HG03135 (cell line): ENCODE measurements around the gene LIN9.
A peak's percentile ranks its signal among the peaks of the same experiment; 100 is the strongest.
"Not testable (repeated sequence)": the region's sequence is repeated elsewhere in the genome, so short reads cannot be mapped to it uniquely, and the experiment has no call there.

ENCODE experiments used
- ATAC-seq: cut with Tn5 transposase; IDR thresholded peaks from one replicate; pipeline ENCODE4 v1.9.1; 2021; ENCODE audit warnings: mild to moderate bottlenecking, moderate library complexity; ENCODE audit not compliant: unreplicated experiment

LIN9 gene, protein sequence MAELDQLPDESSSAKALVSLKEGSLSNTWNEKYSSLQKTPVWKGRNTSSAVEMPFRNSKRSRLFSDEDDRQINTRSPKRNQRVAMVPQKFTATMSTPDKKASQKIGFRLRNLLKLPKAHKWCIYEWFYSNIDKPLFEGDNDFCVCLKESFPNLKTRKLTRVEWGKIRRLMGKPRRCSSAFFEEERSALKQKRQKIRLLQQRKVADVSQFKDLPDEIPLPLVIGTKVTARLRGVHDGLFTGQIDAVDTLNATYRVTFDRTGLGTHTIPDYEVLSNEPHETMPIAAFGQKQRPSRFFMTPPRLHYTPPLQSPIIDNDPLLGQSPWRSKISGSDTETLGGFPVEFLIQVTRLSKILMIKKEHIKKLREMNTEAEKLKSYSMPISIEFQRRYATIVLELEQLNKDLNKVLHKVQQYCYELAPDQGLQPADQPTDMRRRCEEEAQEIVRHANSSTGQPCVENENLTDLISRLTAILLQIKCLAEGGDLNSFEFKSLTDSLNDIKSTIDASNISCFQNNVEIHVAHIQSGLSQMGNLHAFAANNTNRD

DNA sequence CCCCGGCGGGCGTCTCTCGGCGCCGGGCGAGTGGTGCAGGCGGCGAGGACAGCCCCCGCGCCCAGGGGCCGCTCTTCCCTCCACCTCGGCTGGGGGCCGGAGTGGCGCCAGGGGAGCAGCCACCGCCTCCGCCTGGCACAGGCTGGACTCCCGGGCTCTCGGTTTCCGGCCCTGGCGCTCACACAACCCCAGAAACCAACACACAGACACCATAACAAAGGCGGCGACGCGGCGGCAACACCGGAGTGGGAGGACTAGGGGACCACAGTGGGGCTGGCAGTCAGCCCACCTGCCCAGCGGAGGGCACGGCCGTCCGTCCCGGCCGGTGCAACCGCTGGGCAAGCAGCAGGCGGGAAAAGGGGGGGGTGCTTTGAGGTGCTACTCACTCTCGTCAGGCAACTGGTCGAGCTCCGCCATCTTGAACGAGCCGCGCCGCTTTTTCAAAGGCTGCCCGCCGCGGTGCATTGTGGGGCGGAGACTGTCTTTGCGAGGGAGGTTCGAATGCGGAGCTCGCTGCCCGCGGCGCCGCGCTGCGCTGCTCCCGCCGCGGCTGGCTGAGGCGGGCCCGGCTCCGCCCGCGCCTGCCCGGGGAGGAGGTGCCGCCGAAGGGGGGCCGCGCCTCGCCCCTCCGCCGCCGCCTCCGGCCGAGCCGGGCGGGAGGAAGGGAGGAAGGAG lies at the start of gene LIN9:
Gene LIN9, minus strand, starts transcription at position 442 of the 675 bp plus-strand sequence. Its CDS starts 25 bp downstream, at position 417.
- ATAC-seq, result peak; percentile 68

DNA sequence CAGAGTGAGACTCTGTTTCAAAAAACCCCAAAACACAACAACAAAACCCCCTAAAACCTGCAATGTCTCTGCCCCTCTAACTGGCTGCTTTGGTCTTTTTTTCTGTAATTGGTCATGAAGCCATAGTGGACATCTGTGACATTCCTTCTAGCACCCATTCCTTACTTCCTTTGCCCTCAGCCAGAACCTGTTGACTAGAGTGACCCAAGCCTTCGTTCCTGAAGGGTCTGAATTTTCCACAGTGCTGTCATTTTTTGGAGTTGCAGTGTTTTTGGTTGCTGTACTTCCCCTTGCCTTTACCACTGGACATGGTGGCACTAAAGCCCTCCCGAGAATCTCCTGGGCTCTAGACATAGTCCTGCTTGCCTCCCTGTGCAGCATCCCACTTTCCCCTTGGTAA lies 48.5 kb upstream of the LIN9 start:
- no peak for ATAC-seq

DNA sequence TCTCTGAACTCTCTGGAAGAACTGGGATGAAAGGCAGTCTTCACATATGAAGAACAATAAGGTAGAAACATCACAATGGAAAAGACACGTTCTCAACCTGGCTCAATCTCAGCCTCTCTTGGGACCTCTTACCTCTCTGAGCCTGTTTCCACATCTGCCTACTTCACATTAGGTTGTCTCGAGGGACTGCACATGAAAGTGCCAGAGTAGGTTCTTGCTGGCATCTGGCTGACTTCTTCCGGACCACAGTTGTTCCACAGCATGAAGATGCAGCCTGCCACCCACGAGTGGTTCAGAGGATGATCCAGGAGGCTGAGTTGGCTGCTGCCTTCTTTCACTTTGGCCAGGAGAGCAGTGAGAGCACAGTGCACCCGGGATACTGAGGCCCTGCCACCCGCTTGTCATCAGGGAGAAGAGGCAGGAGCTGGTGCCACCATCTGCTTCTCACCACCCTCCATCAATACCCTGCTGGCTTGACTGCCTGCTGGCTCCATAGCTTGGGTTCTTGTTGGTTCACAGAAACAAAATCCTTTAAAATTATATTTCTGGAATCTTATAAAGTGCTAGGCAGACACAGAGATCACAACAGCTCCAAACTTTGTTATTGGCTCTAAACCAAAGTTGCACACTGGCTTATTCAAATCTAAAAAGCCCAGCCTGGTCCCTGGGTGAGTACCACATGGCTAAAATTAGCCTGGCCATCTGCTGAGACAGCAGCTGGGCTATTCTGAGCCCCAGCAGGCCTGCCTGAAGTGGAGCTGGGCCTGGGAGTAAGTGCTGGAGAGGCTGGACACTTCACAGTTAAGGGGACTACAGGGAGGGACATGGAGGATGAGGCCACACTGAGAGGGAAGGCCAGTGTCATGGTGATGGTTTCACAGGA lies 46.9 kb upstream of the LIN9 start:
- no peak for ATAC-seq

DNA sequence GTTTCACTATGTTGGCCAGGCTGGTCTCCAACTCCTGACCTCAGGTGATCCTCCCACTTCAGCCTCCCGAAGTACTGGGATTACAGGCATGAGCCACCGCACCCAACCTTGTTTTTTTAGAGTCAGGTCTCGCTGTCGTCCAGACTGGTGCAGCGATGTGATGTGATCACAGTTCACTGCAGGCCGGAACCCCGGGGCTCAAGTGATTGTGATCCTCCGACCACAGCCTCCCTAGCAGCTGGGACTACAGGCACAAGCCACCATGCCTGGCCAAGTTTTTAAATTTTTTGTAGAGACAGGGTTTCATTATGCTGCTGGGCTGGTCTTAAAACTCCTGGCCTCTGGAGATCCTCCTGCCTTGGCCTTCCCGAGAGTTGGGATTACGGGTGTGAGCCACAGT lies 46.1 kb upstream of the LIN9 start:
- no peak for ATAC-seq

DNA sequence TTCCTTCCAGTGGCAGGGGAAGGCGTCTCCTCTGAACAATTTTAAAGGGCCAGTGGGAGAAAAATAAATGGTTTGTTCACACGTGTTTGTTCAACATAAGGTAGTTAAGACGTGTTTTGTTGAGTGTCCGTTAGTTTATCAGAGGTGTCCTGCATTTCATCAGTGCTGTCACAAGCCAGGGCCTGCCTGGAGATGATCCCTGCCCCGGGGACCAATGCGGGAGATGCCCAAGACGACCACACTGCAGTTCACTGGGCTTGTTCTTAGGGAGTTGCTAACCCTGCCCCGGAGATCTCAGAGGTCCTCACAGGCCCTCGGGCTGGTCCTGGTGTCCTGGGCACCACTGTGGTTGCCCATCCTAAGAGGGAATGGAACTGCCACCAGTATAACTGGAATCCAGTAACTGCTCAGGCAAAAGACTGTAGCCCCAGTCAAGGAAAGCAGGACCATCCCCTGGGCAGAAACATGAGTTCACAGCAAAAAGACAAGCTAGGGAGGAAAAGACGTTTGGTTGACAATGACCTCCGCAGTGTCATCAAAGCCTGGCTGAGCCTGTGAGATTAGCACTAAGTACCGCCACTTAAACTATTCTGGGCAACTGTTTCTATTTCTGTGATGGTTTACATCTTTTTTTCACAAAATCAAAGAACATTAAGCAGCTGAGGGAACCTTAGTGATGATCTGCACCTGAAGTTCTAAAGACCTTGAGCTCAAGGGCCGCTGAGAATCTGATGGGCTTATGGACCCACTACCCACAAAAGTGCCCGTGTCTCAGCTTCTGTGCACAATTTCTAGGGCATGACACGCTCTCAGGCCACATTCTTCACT lies 44.9 kb upstream of the LIN9 start:
- no peak for ATAC-seq

DNA sequence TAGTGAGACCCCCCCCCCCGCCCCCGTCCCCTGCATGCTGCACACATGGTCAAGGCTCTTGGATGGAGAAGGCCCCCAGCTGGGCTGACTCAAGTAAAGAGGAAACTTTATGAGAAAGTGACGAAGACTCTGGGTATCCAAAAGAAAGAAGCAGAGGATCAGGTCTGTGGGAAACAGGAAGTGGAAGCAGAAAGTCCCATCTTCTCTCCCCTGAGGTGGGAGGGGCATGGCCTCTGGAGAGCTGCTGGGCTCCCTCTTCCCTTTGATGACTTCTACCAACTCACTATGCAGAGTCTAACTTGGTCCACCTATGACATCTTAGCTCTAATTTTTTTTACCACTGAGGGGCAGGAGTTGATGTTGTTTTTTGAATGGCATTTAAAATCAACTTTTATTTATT lies 42.7 kb upstream of the LIN9 start:
- no peak for ATAC-seq

DNA sequence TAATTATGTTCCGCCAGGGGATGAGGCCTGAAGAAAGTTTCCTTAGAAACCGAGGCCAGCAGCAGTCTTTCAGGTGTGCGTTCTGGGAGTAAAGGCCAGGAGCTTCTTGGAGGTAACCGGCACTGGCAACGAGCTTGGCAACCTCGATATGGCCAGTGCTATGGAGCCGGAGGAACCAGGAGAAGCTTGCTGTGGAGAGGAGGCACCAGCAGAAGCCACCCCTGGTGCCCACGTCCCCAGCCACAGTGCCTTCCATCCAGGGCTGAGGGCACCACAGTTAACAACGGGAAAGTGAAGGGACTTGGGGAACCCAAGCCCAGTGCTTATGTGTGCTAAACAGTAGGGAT lies 41.5 kb upstream of the LIN9 start:
- ATAC-seq, result no peak

DNA sequence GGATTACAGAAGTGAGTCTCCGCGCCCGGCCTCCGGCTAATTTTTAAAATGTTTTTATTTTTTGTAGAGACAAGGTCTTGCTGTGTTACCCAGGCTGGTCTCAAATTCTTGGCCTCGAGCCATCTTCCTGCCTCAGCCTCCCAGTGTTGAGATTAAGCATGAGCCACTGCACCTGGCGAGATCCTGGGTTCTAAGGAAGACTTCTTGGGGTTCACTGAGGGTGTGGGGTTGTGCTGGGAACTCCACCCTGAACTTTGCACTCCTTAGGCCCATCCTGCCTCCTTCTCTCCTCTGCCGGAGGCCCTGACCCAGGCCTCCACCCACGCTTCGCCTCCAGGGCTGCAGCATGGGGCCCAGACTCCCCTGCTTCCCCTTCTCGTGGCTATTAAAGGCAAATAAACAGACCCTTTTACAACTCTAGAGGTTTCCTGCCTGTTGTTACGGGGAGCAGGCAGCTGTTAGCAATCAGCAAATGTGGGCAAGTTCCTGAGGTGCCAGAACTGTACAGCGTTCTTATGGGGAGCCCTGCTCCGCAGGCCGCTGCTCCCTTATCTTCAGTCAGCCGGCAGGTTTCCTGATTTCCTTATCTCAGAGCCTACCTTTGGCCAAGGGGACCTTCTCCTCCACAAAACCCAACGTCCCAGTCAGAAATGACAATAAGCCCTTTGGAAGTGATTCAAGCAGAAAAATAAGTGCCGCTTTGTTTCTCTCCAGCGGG lies 41.0 kb upstream of the LIN9 start:
- no peak for ATAC-seq

DNA sequence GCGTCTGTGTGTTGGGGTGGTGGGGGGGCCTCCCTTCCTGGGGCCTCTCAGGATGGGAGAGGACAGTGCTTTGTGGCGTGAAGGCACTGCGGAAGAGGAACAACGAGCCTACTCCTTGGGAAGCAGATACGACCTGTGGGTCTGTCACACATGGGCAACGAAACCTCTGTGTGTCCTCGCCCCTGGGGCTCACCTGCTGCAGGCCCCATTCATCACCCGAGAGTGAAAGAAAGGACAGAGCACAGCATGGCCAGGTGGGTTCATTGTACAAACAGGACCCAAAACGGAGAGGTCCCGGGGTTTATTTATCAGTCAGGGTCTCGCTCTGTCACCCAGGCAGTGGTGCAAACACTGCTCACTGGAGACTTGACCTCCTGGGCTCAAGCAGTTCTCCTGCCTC lies 40.1 kb upstream of the LIN9 start:
- ATAC-seq, result no peak

DNA sequence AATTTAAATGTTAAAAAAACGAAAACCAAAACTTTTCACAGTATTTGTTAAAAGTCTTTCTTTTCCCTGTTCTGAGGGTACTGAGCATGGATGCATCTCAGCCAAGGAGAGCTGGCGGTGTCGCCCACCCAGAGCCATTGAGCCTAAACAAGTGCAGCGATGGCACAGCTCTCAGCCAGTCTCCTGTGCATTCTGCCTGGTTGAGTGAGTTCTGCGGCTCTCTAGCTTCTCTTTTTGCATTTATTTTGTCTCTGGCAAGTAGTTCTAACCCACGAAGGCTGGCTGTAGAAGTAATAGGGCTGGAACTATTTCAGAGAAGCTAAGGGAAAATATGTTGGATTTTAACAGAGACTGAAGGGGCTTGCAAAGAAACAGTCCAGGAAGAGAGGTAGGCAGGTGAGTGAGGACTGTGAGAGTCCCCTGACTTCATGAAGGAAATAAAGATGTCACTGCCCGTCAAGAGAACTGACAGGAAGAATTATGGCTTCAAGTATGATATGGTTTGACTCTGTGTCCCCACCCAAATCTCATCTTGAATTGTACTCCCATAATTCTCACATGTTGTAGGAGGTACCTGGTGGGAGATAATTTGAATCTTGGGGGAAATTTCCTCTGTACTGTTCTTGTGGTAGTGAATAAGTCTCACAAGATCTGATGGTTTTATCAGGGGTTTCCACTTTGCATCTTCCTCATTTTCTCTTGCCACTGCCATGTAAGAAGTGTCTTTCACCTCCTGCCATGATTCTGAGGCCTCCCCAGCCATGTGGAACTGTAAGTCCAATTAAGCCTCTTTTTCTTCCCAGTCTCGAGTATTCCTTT lies 35.7 kb upstream of the LIN9 start:
- ATAC-seq, result no peak

DNA sequence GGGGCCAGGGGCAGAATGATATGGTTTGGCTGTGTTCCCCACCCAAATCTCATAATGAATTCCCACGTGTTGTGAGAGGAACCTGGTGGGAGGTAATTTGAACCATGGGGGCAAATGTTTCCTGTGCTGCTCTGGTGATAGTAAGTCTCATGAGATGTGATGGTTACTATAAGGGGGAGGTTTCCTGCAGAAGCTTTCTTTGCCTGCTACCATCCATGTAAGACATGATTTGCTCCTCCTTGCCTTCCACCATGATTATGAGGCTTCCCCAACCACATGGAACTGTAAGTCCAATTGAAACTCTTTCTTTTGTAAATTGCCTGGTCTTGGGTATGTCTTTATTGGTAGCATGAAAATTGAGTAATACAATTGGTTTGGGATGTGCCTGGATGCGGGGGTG lies 33.7 kb upstream of the LIN9 start:
- no peak for ATAC-seq

DNA sequence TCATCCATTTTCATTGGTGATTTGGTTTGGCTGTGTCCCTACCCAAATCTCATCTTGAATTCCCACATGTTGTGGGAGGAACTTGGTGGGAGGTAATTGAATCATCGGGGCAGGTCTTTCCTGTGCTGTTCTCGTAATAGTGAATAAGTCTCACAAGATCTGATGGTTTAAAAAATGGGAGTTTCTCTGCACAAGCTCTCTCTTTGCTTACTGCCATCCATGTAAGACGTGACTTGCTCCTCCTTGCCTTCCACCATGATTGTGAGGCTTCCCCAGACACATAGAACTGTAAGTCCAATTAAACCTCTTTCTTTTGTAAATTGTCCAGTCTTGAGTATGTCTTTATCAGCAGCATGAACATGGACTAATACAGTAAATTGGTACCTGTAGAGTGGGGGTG lies 31.1 kb upstream of the LIN9 start:
- not testable (repeated sequence) for ATAC-seq

DNA sequence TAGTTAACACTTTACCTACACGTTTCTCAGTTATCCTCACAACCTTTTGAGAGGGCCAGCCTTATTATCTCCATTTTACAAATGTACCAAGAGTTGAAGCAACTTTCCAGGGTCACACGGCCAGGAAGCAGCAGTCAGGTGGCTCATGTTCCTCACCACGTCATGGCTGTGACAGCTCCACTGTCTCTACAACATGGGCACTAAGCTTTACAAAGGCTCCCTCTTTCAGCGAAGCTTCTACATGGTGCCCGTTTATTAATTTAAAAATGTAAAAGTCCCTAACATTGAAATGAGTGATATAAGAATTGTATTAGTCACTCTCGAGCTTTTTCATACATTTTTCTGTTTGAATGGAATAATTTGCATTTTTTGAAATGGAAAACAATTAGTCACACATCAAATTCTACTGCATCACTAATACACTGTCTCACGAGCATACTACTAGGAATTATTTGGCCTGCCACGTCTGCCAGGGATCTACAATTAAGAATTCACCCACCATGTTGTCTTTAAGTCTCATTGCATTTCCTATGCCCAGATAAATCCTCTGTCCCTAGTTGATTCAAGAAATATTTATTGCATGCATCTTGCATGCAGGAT lies 28.4 kb upstream of the LIN9 start:
- no peak for ATAC-seq

DNA sequence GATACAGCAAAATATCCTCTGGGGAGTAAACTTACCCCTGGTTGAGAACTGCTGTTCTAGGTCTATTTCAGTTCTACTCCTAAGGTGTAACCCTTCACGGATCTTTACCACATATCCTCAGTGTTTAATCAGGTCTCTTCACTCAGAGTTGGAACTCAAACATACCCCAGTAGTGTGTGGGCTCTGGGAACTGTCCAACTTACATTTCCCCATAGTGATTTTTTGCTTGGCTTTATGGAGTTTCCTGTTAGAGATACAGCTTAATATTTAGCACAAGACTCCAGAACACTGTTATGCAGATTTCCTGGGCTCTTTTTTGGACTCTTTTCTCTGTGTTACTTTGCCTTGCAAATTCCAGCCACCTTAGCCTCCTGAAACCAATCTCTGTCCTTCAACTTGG lies 26.7 kb upstream of the LIN9 start:
- no peak for ATAC-seq

DNA sequence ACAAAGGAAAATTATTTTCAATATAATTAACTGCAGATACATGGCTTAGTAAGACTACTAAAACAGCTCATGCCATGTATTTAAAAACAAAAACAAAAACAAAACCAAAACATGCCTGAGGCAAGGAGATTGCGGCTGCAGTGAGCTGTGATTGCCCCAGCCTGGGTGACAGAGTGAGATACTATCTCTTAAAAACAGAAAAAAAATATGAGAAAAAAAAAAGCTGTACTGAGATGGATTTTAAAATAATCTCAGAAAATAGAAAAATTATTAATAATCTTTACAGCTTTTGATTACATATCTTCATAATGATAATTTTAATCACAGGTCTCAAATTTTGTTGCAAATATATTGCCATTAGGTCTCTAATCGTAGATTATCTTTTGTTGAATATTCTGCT lies 24.0 kb upstream of the LIN9 start:
- no peak for ATAC-seq

DNA sequence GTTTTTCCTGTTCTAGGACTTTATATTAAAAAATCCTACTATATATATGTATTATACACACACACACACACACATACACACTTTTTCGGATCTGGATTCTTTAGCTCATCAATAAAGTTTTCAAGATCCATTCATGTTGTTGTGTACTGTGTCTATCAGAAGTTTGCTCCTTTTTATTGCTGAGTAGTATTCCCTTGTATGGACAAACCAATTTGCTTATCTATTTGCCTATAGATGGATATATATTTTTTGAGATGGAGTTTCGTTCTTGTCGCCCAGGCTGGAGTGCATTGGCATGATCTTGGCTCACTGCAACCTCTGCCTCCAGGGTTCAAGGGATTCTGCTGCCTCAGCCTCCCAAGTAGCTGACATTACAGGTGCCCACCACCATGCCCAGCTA lies 20.3 kb upstream of the LIN9 start:
- no peak for ATAC-seq

DNA sequence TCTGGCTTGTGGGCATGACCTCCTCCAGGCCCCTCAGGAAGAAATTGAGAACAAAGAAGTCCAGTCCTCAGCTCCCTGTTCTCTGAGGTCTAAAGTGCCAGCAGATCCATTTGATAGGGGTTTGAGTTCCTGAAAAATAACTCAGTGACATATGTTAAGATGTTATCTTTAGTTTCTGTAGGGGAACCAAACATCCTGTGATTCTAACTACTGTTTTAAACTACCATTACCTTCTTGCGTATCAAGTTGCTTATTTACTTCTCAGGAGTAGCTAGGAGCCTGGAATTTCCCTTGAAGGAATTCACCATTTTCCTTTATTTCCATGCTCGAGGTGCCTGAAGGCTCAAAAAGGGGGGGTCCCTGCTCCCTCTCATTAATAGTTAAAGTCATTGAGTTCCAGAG lies 18.8 kb upstream of the LIN9 start:
- ATAC-seq, result no peak

DNA sequence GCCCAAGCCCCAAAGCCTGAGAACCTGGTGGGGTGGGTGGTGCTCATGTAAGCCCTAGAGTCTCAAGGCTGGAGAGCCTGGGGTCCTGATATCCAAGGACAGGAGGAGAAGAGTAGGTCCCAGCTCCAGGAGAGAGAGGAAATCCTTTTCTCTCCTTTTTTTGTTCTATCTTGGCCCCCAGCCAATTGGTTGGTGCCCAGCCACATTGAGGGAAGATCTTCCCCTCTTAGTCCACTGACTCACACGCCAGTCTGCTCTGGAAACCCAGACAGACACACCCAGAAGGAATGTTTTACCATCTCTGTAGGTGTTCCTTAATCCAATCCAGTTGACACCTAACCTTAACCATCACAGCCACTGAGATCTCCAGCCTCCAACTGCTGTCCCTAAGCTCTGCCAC lies 16.2 kb upstream of the LIN9 start:
- ATAC-seq, result no peak

DNA sequence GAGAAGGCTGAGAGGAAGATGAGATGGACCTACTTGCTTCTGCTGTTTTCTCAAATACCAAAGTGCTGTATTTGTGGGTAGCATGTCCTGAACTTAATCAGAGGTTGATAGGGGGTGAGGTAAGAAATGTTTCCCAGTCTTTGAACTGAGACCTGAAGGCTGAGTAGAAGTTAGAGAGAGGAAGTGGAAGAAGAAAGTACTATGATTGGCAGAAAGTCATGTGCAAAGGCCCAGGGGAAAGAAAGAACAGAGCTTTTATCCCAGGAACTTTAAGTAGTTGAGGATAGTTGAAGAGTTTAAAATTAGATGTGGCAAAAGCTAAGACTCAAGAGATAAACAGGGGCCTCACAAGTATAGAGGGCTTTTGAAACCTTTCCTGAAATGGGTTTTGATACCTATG lies 15.5 kb upstream of the LIN9 start:
- no peak for ATAC-seq
